Vagina (tissue), 2 donors: ENCODE data around the gene DAB2IP. TPM values are rescaled to one million over a fixed set of nuclear protein-coding genes. Genes with fewer than 3 reads are reported as not detected.
"Not testable (repeated sequence)": the region's sequence is repeated elsewhere in the genome, so short reads cannot be mapped to it uniquely, and the experiment has no call there.

ENCODE experiments used
- DNase-seq, 2 donors: peaks; one replicate each; pipeline ENCODE4 v3.0.0-alpha.2; 2017; ENCODE audit errors: extremely low spot score in 2 of 2
- H3K27ac ChIP-seq: fragments of 200-600 bp; sonication (generic); one replicate; pipeline ENCODE4 v1.5.1; 2019
- H3K27me3 ChIP-seq: fragments of 200-600 bp; sonication (generic); one replicate; pipeline ENCODE4 v1.5.1; 2019
- H3K36me3 ChIP-seq, 2 donors: fragments of 200-600 bp; sonication (generic); one replicate each; pipeline ENCODE4 v1.5.1; 2017 to 2019
- H3K4me1 ChIP-seq: fragments of 200-600 bp; sonication (generic); one replicate; pipeline ENCODE4 v1.5.1; 2019
- H3K4me3 ChIP-seq, 2 donors: fragments of 200-600 bp; sonication (generic); 1 replicate in 1 of 2; 2 replicates in 1 of 2; pipeline ENCODE4 v1.5.1; 2016 to 2019
- H3K9me3 ChIP-seq: fragments of 200-600 bp; sonication (generic); one replicate; pipeline ENCODE4 v1.5.1; 2019
- POLR2A ChIP-seq, 2 donors: fragments of 450-650 bp; IDR thresholded peaks; one replicate each; pipeline ENCODE4 v1.6.1; 2017; ENCODE audit warnings: antibody characterized with exemption in 2 of 2, mild to moderate bottlenecking in 2 of 2, moderate library complexity in 2 of 2
- POLR2AphosphoS5 ChIP-seq, 2 donors: sonication (generic); formaldehyde crosslinking; IDR thresholded peaks; one replicate each; pipeline ENCODE4 v1.9.0; 2017; ENCODE audit warnings: antibody characterized with exemption in 2 of 2, mild to moderate bottlenecking in 2 of 2, low read depth in 1 of 2; ENCODE audit not compliant: insufficient read depth in 1 of 2
- intact Hi-C: fragments of 100-400 bp; cut with DNase I; formaldehyde crosslinking; loops from one replicate; pipeline ENCODE4 v1.15.1; 2023
- total RNA-seq: library from RNA; depleted of rRNA; stranded (reverse); fragments of >200 nt; gene quantifications from one replicate; pipeline ENCODE4 v1.2.3, GENCODE V29; 2016
- TF ChIP-seq, protein P1 (sequence below), 3 experiments: fragments of 450-650 bp in 2 of 3; fragments of 200-600 bp in 1 of 3; sonication (generic) in 1 of 3; IDR thresholded peaks; one replicate each; pipeline ENCODE4 v1.5.1; 2017 to 2019; ENCODE audit warnings: antibody characterized with exemption in 3 of 3, mild to moderate bottlenecking in 2 of 3, moderate library complexity in 2 of 3

The DAB2IP gene
- total RNA-seq, 1 donor from 2014 or later, result 38.8 TPM

- Histone ChIP-seq H3K9me3 (no peaks in the 10 kb centered on the region), H3K4me1 (no peaks in the 10 kb centered on the region), H3K27ac (no peak overlapping the region), H3K4me3 (no peak overlapping the region), H3K36me3 (no peaks in the 10 kb centered on the region), H3K27me3 (no peaks in the 10 kb centered on the region)
- DNase-seq, result no peak
- intact Hi-C loops, result no loop called here
- TF ChIP-seq POLR2AphosphoS5 (IDR thresholded peaks at IDR 0.05; ENCODE audit: insufficient read depth in 1 of 2, low read depth in 1 of 2) (no peak), POLR2A (IDR thresholded peaks at IDR 0.05) (no peak)
- TF ChIP-seq, protein P1, sequence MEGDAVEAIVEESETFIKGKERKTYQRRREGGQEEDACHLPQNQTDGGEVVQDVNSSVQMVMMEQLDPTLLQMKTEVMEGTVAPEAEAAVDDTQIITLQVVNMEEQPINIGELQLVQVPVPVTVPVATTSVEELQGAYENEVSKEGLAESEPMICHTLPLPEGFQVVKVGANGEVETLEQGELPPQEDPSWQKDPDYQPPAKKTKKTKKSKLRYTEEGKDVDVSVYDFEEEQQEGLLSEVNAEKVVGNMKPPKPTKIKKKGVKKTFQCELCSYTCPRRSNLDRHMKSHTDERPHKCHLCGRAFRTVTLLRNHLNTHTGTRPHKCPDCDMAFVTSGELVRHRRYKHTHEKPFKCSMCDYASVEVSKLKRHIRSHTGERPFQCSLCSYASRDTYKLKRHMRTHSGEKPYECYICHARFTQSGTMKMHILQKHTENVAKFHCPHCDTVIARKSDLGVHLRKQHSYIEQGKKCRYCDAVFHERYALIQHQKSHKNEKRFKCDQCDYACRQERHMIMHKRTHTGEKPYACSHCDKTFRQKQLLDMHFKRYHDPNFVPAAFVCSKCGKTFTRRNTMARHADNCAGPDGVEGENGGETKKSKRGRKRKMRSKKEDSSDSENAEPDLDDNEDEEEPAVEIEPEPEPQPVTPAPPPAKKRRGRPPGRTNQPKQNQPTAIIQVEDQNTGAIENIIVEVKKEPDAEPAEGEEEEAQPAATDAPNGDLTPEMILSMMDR (IDR thresholded peaks at IDR 0.05), result no peak
Measured at GRCh38 chr9:121790841-121791240, 139.4 kb downstream of the DAB2IP start.

GRCh38 chr9:121792476-121792875 is 141.0 kb downstream of the DAB2IP start:
- peak in 1 of 2 donors; percentile 34 for DNase-seq
- H3K9me3 ChIP-seq, intact Hi-C loops, H3K27ac ChIP-seq, H3K27me3 ChIP-seq, H3K4me1 ChIP-seq, H3K4me3 ChIP-seq, H3K36me3 ChIP-seq: not testable (repeated sequence)

GRCh38 chr9:121794334-121794733 is 142.9 kb downstream of the DAB2IP start:
- H3K9me3 ChIP-seq, intact Hi-C loops, H3K36me3 ChIP-seq, DNase-seq, H3K27ac ChIP-seq, H3K4me1 ChIP-seq, H3K4me3 ChIP-seq, H3K27me3 ChIP-seq: not testable (repeated sequence)

DNA sequence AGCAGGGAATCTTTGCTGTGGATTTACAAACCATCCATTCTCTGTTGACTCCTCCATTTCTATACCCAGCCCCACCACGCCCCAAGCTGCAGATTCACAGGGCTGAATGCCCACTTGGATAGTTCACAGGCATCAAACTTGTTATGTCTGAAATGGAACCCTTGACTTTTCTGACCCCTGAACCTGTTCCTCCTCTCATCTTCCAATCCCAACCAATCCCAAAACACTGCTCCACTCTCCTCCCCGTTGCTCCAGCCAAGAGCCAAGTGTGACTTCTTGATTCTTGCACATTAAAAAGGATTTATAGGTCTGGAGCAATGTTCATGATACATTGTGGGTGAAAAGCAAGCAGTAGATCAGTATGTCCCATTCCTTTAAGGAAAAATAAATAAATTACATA is 145.6 kb downstream of the DAB2IP start:
- Histone ChIP-seq H3K4me1 (no peaks in the 10 kb centered on the region), H3K4me3 (no peak overlapping the region), H3K27ac (no peak overlapping the region), H3K9me3 (no peaks in the 10 kb centered on the region), H3K27me3 (no peaks in the 10 kb centered on the region), H3K36me3 (no peaks in the 10 kb centered on the region)
- peak in 1 of 2 donors; percentile 40 for DNase-seq
- intact Hi-C loops, result no loop called here
- no peak for TF ChIP-seq POLR2AphosphoS5 (IDR thresholded peaks at IDR 0.05; ENCODE audit: insufficient read depth in 1 of 2, low read depth in 1 of 2)
- TF ChIP-seq, protein P1 (IDR thresholded peaks at IDR 0.05), result no peak
- TF ChIP-seq POLR2A (IDR thresholded peaks at IDR 0.05), result no peak

GRCh38 chr9:121798941-121799340 is 147.5 kb downstream of the DAB2IP start:
- no peak overlapping the region for H3K27ac ChIP-seq
- intact Hi-C loops, result no loop called here
- no peaks in the 10 kb centered on the region for H3K9me3 ChIP-seq
- H3K4me3 ChIP-seq, result no peak overlapping the region
- no peaks in the 10 kb centered on the region for H3K27me3 ChIP-seq
- no peaks in the 10 kb centered on the region for H3K4me1 ChIP-seq
- TF ChIP-seq POLR2AphosphoS5 (IDR thresholded peaks at IDR 0.05; ENCODE audit: insufficient read depth in 1 of 2, low read depth in 1 of 2), result no peak
- TF ChIP-seq, protein P1 (IDR thresholded peaks at IDR 0.05), result no peak
- no peak for TF ChIP-seq POLR2A (IDR thresholded peaks at IDR 0.05)
- peak in 1 of 2 donors; percentile 65 for DNase-seq
- no peaks in the 10 kb centered on the region for H3K36me3 ChIP-seq

GRCh38 chr9:121800376-121800775 is 148.9 kb downstream of the DAB2IP start:
- intact Hi-C loops, result no loop called here
- H3K27me3 ChIP-seq, result no peaks in the 10 kb centered on the region
- H3K36me3 ChIP-seq, result no peaks in the 10 kb centered on the region
- H3K4me1 ChIP-seq, result no peaks in the 10 kb centered on the region
- H3K9me3 ChIP-seq, result no peaks in the 10 kb centered on the region
- DNase-seq, result no peak
- no peak for TF ChIP-seq POLR2AphosphoS5 (IDR thresholded peaks at IDR 0.05; ENCODE audit: insufficient read depth in 1 of 2, low read depth in 1 of 2)
- TF ChIP-seq POLR2A (IDR thresholded peaks at IDR 0.05), result no peak
- TF ChIP-seq, protein P1 (IDR thresholded peaks at IDR 0.05), result no peak
- H3K4me3 ChIP-seq, result no peak overlapping the region
- no peak overlapping the region for H3K27ac ChIP-seq
